Endothelial cell of umbilical vein (primary cell): ENCODE measurements around the gene MED22. TPM values are rescaled to one million over a fixed set of nuclear protein-coding genes. Genes with fewer than 3 reads are reported as not detected.

Experiments used
- BruUV-seq: library from RNA; stranded (reverse); fragments of 400-500 nt; replicated peaks from 2 replicates; lab custom pipeline; 2021; lab: Mats Ljungman, UMichigan
- CTCF ChIA-PET: fragments of 300-600, 350-600 bp; sonication (Branson Sonifier 250); formaldehyde crosslinking; loops from one replicate; lab custom pipeline; 2021; ENCODE audit warnings: antibody characterized with exemption, inconsistent platforms; lab: Charles Lee
- POLR2A ChIA-PET: fragments of 300-600, 350-600 bp; sonication (Branson Sonifier 250); formaldehyde crosslinking; loops from one replicate; lab custom pipeline; 2021; ENCODE audit warnings: antibody characterized with exemption, inconsistent platforms; lab: Charles Lee
- DNase-seq: peaks from one replicate; pipeline ENCODE4 v3.0.0-alpha.2; 2011; ENCODE audit warnings: low read depth, low spot score
- FAIRE-seq: peaks from 2 replicates; lab custom pipeline; 2011; peaks lifted over from hg19 to GRCh38; lab: Jason Lieb, UNC
- H2AFZ ChIP-seq: 2 replicates; pipeline ENCODE4 v1.6.0; 2012; ENCODE audit warnings: low read depth, low read length, control low read depth, inconsistent platforms
- H3K27ac ChIP-seq: 2 replicates; pipeline ENCODE4 v1.5.1; 2011; ENCODE audit warnings: low read depth, mild to moderate bottlenecking, control low read depth, low read length, moderate library complexity; ENCODE audit not compliant: insufficient read depth
- H3K27me3 ChIP-seq, 2 experiments: 2 replicates each; pipeline versions ENCODE4 v1.6.0 to v1.6.1; 2011; ENCODE audit warnings: low read length in 2 of 2, mixed read lengths in 1 of 2; ENCODE audit not compliant: control insufficient read depth in 2 of 2, insufficient read depth in 2 of 2
- H3K36me3 ChIP-seq, 2 experiments: 2 replicates in 1 of 2; 3 replicates in 1 of 2; pipeline ENCODE4 v1.5.1; 2011; ENCODE audit warnings: low read length in 2 of 2, mild to moderate bottlenecking in 1 of 2, moderate library complexity in 1 of 2; ENCODE audit not compliant: control insufficient read depth in 2 of 2, insufficient read depth in 2 of 2; ENCODE audit errors: extremely low read depth in 1 of 2
- H3K4me1 ChIP-seq: 3 replicates; pipeline ENCODE4 v1.5.1; 2011; ENCODE audit warnings: mild to moderate bottlenecking, low read length; ENCODE audit not compliant: control insufficient read depth, insufficient read depth; ENCODE audit errors: extremely low read depth
- H3K4me2 ChIP-seq: 2 replicates; pipeline ENCODE4 v1.6.1; 2011; ENCODE audit warnings: low read length, control low read depth, mixed read lengths; ENCODE audit not compliant: insufficient read depth
- H3K4me3 ChIP-seq, 3 experiments: fragments of 200-600 bp in 1 of 3; sonication (generic), shearing (Covaris generic) in 1 of 3; replicated peaks in 1 of 3; 2 replicates each; pipeline ENCODE4 v1.5.1; 2011 to 2016; ENCODE audit warnings: control low read depth in 3 of 3, low read length in 3 of 3, mild to moderate bottlenecking in 2 of 3, inconsistent platforms in 1 of 3, low read depth in 1 of 3, moderate library complexity in 1 of 3; ENCODE audit not compliant: insufficient read depth in 1 of 3
- H3K79me2 ChIP-seq: 2 replicates; pipeline ENCODE4 v1.6.0; 2012; ENCODE audit warnings: low read length, inconsistent platforms; ENCODE audit not compliant: control insufficient read depth, insufficient read depth
- H3K9ac ChIP-seq: replicated peaks from 2 replicates; pipeline ENCODE3; 2011; ENCODE audit warnings: low read length, control low read depth; ENCODE audit not compliant: insufficient read depth; ENCODE audit errors: extremely low read depth
- H3K9me1 ChIP-seq: replicated peaks from 3 replicates; pipeline ENCODE4 v1.6.0; 2011; ENCODE audit warnings: mild to moderate bottlenecking, low read length; ENCODE audit not compliant: control insufficient read depth, insufficient read depth; ENCODE audit errors: extremely low read depth
- H3K9me3 ChIP-seq: replicated peaks from 2 replicates; pipeline ENCODE4 v1.5.1; 2012; ENCODE audit warnings: low read length, inconsistent platforms; ENCODE audit not compliant: control insufficient read depth, insufficient read depth
- H4K20me1 ChIP-seq: replicated peaks from 2 replicates; pipeline ENCODE3; 2011; ENCODE audit warnings: mild to moderate bottlenecking, low read length; ENCODE audit not compliant: control insufficient read depth, insufficient read depth; ENCODE audit errors: extremely low read depth
- CTCF ChIP-seq, 2 donors: IDR thresholded peaks; 1 replicate in 1 of 2; 2 replicates in 1 of 2; pipeline ENCODE4 v1.5.1; 2011; ENCODE audit warnings: low read length in 2 of 2, mild to moderate bottlenecking in 2 of 2, moderate library complexity in 2 of 2, control low read depth in 1 of 2, inconsistent platforms in 1 of 2, low read depth in 1 of 2; ENCODE audit not compliant: insufficient read depth in 1 of 2; ENCODE audit errors: extremely low read depth in 1 of 2
- EZH2 ChIP-seq: IDR thresholded peaks from 2 replicates; pipeline ENCODE4 v1.6.1; 2012; ENCODE audit warnings: borderline replicate concordance, low read depth, mild to moderate bottlenecking, moderate library complexity, low read length, inconsistent platforms; ENCODE audit not compliant: severe bottlenecking
- FOS ChIP-seq: IDR thresholded peaks from 2 replicates; pipeline ENCODE4 v1.6.1; 2011; ENCODE audit warnings: mild to moderate bottlenecking, low read length, moderate library complexity, borderline replicate concordance; ENCODE audit not compliant: insufficient read depth
- GATA2 ChIP-seq: IDR thresholded peaks from 2 replicates; pipeline ENCODE4 v1.7.0; 2011; ENCODE audit warnings: low read depth, mild to moderate bottlenecking, moderate library complexity, mixed read lengths, low read length; ENCODE audit not compliant: insufficient read length, insufficient read depth
- JUN ChIP-seq: IDR thresholded peaks from 2 replicates; pipeline ENCODE4 v1.6.1; 2011; ENCODE audit warnings: borderline replicate concordance, low read depth; ENCODE audit not compliant: insufficient read length, insufficient read depth
- MAX ChIP-seq: IDR thresholded peaks from 2 replicates; pipeline ENCODE4 v1.6.1; 2011; ENCODE audit not compliant: insufficient read depth, insufficient read length
- MYC ChIP-seq: IDR thresholded peaks from one replicate; pipeline ENCODE4 v1.6.1; 2011; ENCODE audit warnings: mild to moderate bottlenecking, low read depth, low read length
- POLR2A ChIP-seq: IDR thresholded peaks from 2 replicates; pipeline ENCODE4 v1.6.1; 2012; ENCODE audit warnings: low read depth, mild to moderate bottlenecking, control low read depth, low read length
- POLR2AphosphoS5 ChIP-seq: IDR thresholded peaks from 2 replicates; pipeline ENCODE4 v1.6.1; 2012; ENCODE audit warnings: low read depth, mild to moderate bottlenecking, control low read depth, low read length, moderate library complexity; ENCODE audit not compliant: insufficient read depth
- dilution Hi-C: fragments of 300-500 bp; cut with MboI; formaldehyde crosslinking; loops from one replicate; pipeline ENCODE4 v1.15.0; 2019; ENCODE audit warnings: low sequenced_read_pairs; ENCODE audit not compliant: extremely low pct_ligation_motif_present
- intact Hi-C: fragments of 100-400 bp; cut with micrococcal nuclease; formaldehyde crosslinking; loops from one replicate; pipeline ENCODE4 v1.10.0; 2022
- polyA plus RNA-seq, 4 experiments: library from polyadenylated mRNA; depleted of rRNA in 3 of 4; stranded (reverse) in 3 of 4; unstranded in 1 of 4; fragments of >200 nt; gene quantifications; 2 replicates each; pipeline versions ENCODE4 v1.2.1 to v1.2.3, GENCODE V29; 2011 to 2012; ENCODE audit warnings: missing spikeins in 1 of 4
- total RNA-seq: library from RNA; stranded (reverse); gene quantifications from 2 replicates; pipeline ENCODE4 v1.2.3, GENCODE V29; 2021

The MED22 gene
- total and polyA plus RNA-seq, 2 donors (not counting 3 experiments of a cell fraction or from before 2014, with no cell fraction given), result 25.7 to 27.4 TPM

- ChIA-PET CTCF (interaction anchor here (1.1 kb wide), 1 partner anchor 8 kb away, joined by 3 read pairs; no protein-coding TSS in a partner anchor), POLR2A (no interaction called here)
- no peak overlapping the region for H2AFZ ChIP-seq
- dilution Hi-C loops, result no loop called here
- H3K9ac ChIP-seq, result no peak overlapping the region
- BruUV-seq, result no TSS peak
- H3K27me3 ChIP-seq, result no peaks in the 10 kb centered on the region
- intact Hi-C loops, result no loop called here
- no peak overlapping the region for H3K4me2 ChIP-seq
- TF ChIP-seq FOS, result no peak
- TF ChIP-seq POLR2A, result no peak
- no peak for TF ChIP-seq JUN
- no peak for TF ChIP-seq MAX
- no peak for TF ChIP-seq CTCF (IDR thresholded peaks at IDR 0.05; ENCODE audit: extremely low read depth in 1 of 2, insufficient read depth in 1 of 2, low read depth in 1 of 2, low read length in 2 of 2)
- no peak for TF ChIP-seq EZH2
- TF ChIP-seq GATA2, result no peak
- TF ChIP-seq MYC, result no peak
- TF ChIP-seq POLR2AphosphoS5, result no peak
- FAIRE-seq (no peak), DNase-seq (no peak)
- H3K4me1 ChIP-seq, result no peaks in the 10 kb centered on the region
- H3K4me3 ChIP-seq, result no peak overlapping the region
- H3K79me2 ChIP-seq, result no peaks in the 10 kb centered on the region
- no peaks in the 10 kb centered on the region for H3K36me3 ChIP-seq
- H3K27ac ChIP-seq, result no peak overlapping the region
- no peaks in the 10 kb centered on the region for H3K9me3 ChIP-seq
- no peaks in the 10 kb centered on the region for H3K9me1 ChIP-seq
- H4K20me1 ChIP-seq, result no peaks in the 10 kb centered on the region
Measured at GRCh38 chr9:133387680-133388079, 39.7 kb upstream of the MED22 start.
